Esophagus muscularis mucosa (tissue), 4 donors: ENCODE results near the gene WNK1. TPM values are rescaled to one million over a fixed set of nuclear protein-coding genes. Genes with fewer than 3 reads are reported as not detected.

ENCODE experiments used
- DNase-seq: peaks from one replicate; pipeline ENCODE4 v3.0.0-alpha.2; 2017; ENCODE audit errors: extremely low spot score
- H3K27ac ChIP-seq, 4 donors: fragments of 200-600 bp; sonication (generic); replicated peaks in 1 of 4; 1 replicate in 3 of 4; 2 replicates in 1 of 4; pipeline ENCODE4 v1.5.1; 2016 to 2019; ENCODE audit warnings: mild to moderate bottlenecking in 1 of 4
- H3K27me3 ChIP-seq, 4 donors: fragments of 200-600 bp; sonication (generic); one replicate each; pipeline versions ENCODE4 v1.5.1 to v1.6.0; 2016 to 2019
- H3K36me3 ChIP-seq, 4 donors: fragments of 200-600 bp; sonication (generic); one replicate each; pipeline ENCODE4 v1.5.1; 2016 to 2019
- H3K4me1 ChIP-seq, 4 donors: fragments of 200-600 bp; sonication (generic); one replicate each; pipeline ENCODE4 v1.5.1; 2016 to 2019
- H3K4me3 ChIP-seq, 4 donors: fragments of 200-600 bp; sonication (generic); 1 replicate in 2 of 4; 2 replicates in 2 of 4; pipeline ENCODE4 v1.5.1; 2016 to 2019; ENCODE audit warnings: mild to moderate bottlenecking in 4 of 4, moderate library complexity in 1 of 4
- H3K9me3 ChIP-seq, 4 donors: fragments of 200-600 bp; sonication (generic); 1 replicate in 3 of 4; 2 replicates in 1 of 4; pipeline ENCODE4 v1.5.1; 2016 to 2019
- CTCF ChIP-seq, 3 experiments: fragments of 200-600 bp in 2 of 3; fragments of 450-650 bp in 1 of 3; sonication (generic) in 2 of 3; IDR thresholded peaks; one replicate each; pipeline ENCODE4 v1.5.1; 2017 to 2019; ENCODE audit warnings: antibody characterized with exemption in 3 of 3, mild to moderate bottlenecking in 2 of 3, moderate library complexity in 1 of 3
- EP300 ChIP-seq: sonication (generic); formaldehyde crosslinking; IDR thresholded peaks from one replicate; pipeline ENCODE4 v1.6.1; 2017; ENCODE audit warnings: antibody characterized with exemption
- POLR2A ChIP-seq: fragments of 450-650 bp; IDR thresholded peaks from one replicate; pipeline ENCODE4 v1.6.1; 2017; ENCODE audit warnings: antibody characterized with exemption, moderate library complexity, mild to moderate bottlenecking, low read depth
- POLR2AphosphoS5 ChIP-seq, 2 donors: sonication (generic); formaldehyde crosslinking; IDR thresholded peaks; one replicate each; pipeline ENCODE4 v1.6.1; 2017; ENCODE audit warnings: antibody characterized with exemption in 2 of 2
- WGBS: methylation state at CpG from one replicate; pipeline ENCODE4 v1.1.5; 2018; 5-methylcytosine and 5-hydroxymethylcytosine counted together
- intact Hi-C: fragments of 100-400 bp; cut with DNase I; formaldehyde crosslinking; loops from one replicate; pipeline ENCODE4 v1.15.1; 2023
- total RNA-seq, 4 donors: library from RNA; depleted of rRNA; stranded (reverse); fragments of >200 nt; gene quantifications; one replicate each; pipeline versions ENCODE4 v1.1.0 to v1.2.1, GENCODE V29; 2016

Gene WNK1
- total RNA-seq, 4 donors from 2014 or later = 137 to 250 (median 158) TPM

DNA sequence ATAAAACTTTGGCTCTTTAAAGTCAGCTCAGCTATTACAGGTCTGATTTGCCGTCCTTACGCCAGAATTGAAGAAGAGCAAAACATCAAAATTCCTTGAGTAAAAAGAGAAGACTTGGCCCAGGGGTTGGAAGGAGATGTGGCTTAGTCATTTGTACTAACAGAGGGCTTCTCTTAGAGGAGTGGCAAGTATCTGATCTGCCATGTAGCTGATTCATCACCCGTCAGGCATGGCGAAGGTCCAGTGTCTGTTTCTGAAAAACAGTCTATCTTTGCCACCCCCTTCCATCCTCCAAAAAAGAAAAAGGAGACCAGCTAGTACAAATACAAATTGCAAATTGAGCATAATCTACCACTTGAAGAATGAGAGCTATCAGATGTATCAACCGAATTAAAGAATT, 105.2 kb downstream of the WNK1 start:
- Histone ChIP-seq H3K4me1 (peaks cover 4 to 49% (median 46%) of the 10 kb centered on the region in 4 donors), H3K9me3 (no peaks in the 10 kb centered on the region), H3K4me3 (no peak overlapping the region), H3K36me3 (peaks cover 7 to 56% (median 32%) of the 10 kb centered on the region in 4 donors), H3K27me3 (no peaks in the 10 kb centered on the region), H3K27ac (peak overlapping the region; percentile 30 to 63 (median 52))
- WGBS = 47% methylated on average over 5 of the region's 5 CpGs
- intact Hi-C loops = no loop called here
- DNase-seq = no peak
- TF ChIP-seq EP300 (no peak), CTCF (IDR thresholded peaks at IDR 0.05) (no peak), POLR2A (no peak), POLR2AphosphoS5 (IDR thresholded peaks at IDR 0.05) (no peak)

DNA sequence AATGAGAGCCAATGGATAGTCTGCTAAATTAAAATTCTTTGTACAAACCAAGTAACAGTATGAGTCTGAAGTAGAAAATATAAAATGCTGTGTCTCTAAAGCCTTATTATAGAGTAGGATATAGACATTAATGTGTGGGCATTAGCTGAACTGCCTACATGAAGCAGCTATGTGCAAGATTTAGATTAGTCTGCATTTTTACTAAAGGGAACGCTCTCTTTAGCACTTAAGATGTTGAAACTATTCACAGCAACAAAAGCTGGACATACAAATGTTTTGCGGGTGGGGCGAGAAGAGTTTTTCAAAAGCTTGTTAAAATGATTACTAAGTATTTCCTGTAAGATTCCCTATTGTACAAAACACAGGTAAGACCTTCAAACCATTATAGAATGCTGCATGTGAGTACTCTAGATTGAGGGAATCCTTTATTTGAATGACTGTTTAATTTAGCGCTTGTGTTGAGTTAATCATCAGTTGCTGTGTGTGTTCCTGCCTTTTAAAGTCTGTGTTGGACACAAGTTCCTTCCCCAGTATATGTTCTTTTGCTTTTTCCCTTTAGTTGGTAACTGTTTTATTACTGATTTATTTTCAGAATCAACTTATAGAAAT, 110.0 kb downstream of the WNK1 start:
- no peak overlapping the region for H3K4me3 ChIP-seq
- H3K27me3 ChIP-seq = no peaks in the 10 kb centered on the region
- H3K27ac ChIP-seq = no peak overlapping the region
- no peaks in the 10 kb centered on the region for H3K9me3 ChIP-seq
- TF ChIP-seq POLR2A = no peak
- TF ChIP-seq EP300 = no peak
- no peak for TF ChIP-seq POLR2AphosphoS5 (IDR thresholded peaks at IDR 0.05)
- no peak for TF ChIP-seq CTCF (IDR thresholded peaks at IDR 0.05)
- peaks cover 0 to 12% (median 11%) of the 10 kb centered on the region in 4 donors for H3K4me1 ChIP-seq
- peaks cover 16 to 93% (median 61%) of the 10 kb centered on the region in 4 donors for H3K36me3 ChIP-seq
- intact Hi-C loops = loop anchor here (5.0 kb wide), 1 partner anchor 45 kb away; no protein-coding TSS in a partner anchor
- no peak for DNase-seq
- WGBS = 92% methylated on average over 4 of the region's 4 CpGs

DNA sequence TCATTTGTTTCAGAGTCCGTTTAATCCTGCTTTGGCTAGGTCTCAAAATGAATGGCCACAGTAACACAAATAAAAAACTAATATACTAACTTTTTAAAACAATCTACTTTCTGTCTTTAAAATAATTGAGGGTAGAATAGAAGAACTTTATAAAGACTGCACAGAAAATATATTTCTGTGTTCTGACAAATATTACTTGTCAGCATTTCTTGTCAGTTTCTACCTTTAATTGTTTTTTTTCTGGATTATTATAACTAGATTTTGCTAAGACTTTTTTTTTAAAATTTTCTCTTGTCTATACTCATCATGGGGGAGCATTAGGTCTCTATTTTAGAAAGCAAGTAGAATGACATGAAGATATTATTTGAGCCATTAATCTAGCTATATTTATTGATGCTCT, 110.9 kb downstream of the WNK1 start:
- Histone ChIP-seq H3K4me3 (no peak overlapping the region), H3K4me1 (peaks cover 0 to 3% (median 3%) of the 10 kb centered on the region in 4 donors), H3K9me3 (no peaks in the 10 kb centered on the region), H3K36me3 (peaks cover 23 to 95% (median 69%) of the 10 kb centered on the region in 4 donors), H3K27me3 (no peaks in the 10 kb centered on the region), H3K27ac (no peak overlapping the region)
- TF ChIP-seq POLR2A = no peak
- no peak for TF ChIP-seq EP300
- no peak for TF ChIP-seq POLR2AphosphoS5 (IDR thresholded peaks at IDR 0.05)
- no peak for TF ChIP-seq CTCF (IDR thresholded peaks at IDR 0.05)
- WGBS = 68% methylated on average over 1 of the region's 1 CpG
- intact Hi-C loops = loop anchor here (5.0 kb wide), 1 partner anchor 46 kb away; no protein-coding TSS in a partner anchor
- DNase-seq = no peak

- Histone ChIP-seq H3K27ac (no peak overlapping the region), H3K4me1 (no peaks in the 10 kb centered on the region), H3K9me3 (no peaks in the 10 kb centered on the region), H3K27me3 (no peaks in the 10 kb centered on the region), H3K36me3 (peaks cover 29 to 96% (median 66%) of the 10 kb centered on the region in 4 donors), H3K4me3 (no peak overlapping the region)
- WGBS = 92% methylated on average over 1 of the region's 1 CpG
- intact Hi-C loops = no loop called here
- DNase-seq = no peak
- TF ChIP-seq CTCF (IDR thresholded peaks at IDR 0.05) (no peak), POLR2A (no peak), EP300 (no peak), POLR2AphosphoS5 (IDR thresholded peaks at IDR 0.05) (no peak)
These were observed 113.2 kb downstream of the WNK1 start for GRCh38 chr12:865614-866013.

DNA sequence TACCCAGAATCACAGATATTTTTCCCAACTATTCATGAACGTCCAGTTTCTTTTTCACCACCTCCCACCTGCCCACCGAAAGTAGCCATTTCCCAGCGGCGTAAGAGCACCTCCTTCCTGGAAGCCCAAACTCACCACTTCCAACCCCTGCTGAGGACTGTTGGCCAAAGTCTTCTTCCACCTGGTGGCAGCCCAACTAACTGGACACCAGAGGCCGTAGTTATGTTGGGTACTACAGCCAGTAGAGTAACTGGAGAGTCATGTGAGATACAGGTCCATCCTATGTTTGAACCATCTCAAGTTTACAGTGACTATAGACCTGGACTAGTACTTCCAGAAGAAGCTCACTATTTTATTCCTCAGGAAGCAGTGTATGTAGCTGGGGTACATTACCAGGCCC, 115.5 kb downstream of the WNK1 start:
- no peak overlapping the region for H3K27ac ChIP-seq
- no peak for DNase-seq
- H3K27me3 ChIP-seq = no peaks in the 10 kb centered on the region
- intact Hi-C loops = no loop called here
- 91% methylated on average over 5 of the region's 5 CpGs for WGBS
- H3K36me3 ChIP-seq = peaks cover 28 to 96% (median 67%) of the 10 kb centered on the region in 4 donors
- no peaks in the 10 kb centered on the region for H3K9me3 ChIP-seq
- H3K4me1 ChIP-seq = no peaks in the 10 kb centered on the region
- TF ChIP-seq POLR2A = no peak
- TF ChIP-seq POLR2AphosphoS5 (IDR thresholded peaks at IDR 0.05) = no peak
- no peak for TF ChIP-seq EP300
- TF ChIP-seq CTCF (IDR thresholded peaks at IDR 0.05) = no peak
- H3K4me3 ChIP-seq = no peak overlapping the region
